GM06990 (cell line): ENCODE results near the gene FNDC3B.

Experiments used
- DNase-seq: peaks from one replicate; pipeline ENCODE4 v3.0.0-alpha.2; 2011; ENCODE audit not compliant: insufficient read length; ENCODE audit errors: extremely low read depth
- H3K27me3 ChIP-seq: replicated peaks from 2 replicates; pipeline ENCODE4 v1.6.0; 2011; ENCODE audit warnings: low read length; ENCODE audit not compliant: control insufficient read depth, insufficient read depth
- H3K36me3 ChIP-seq: 2 replicates; pipeline ENCODE4 v1.5.1; 2011; ENCODE audit warnings: low read length; ENCODE audit not compliant: control insufficient read depth, insufficient read depth
- H3K4me3 ChIP-seq: replicated peaks from 2 replicates; pipeline ENCODE4 v1.5.1; 2011; ENCODE audit warnings: low read depth, mild to moderate bottlenecking, control low read depth, low read length
- TF ChIP-seq, protein P1 (sequence below): IDR thresholded peaks from 2 replicates; pipeline ENCODE4 v1.5.1; 2011; ENCODE audit warnings: low read length, control low read depth, mild to moderate bottlenecking, inconsistent platforms; ENCODE audit not compliant: insufficient read depth, poor library complexity, severe bottlenecking

Gene FNDC3B

DNA sequence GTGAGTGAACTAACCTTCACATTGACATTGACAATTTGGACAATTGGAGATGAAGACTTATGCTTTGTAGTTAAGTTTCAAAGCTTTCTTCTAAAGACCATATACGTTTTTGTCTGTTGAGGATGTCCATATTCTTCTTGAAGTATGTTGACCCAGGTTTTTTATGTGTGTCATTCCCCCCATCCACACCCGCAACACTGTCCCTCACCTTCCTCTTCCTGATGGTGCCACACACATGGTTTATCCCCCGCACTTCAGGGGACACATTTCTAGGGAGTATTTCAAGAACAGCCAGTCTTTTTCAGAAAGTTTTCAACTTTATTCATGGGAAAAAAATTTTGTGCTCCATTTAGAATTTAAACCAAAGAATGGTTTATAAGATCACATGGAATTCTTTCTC lies 303.7 kb downstream of the FNDC3B start:
- no peaks in the 10 kb centered on the region for H3K27me3 ChIP-seq
- TF ChIP-seq, protein P1, sequence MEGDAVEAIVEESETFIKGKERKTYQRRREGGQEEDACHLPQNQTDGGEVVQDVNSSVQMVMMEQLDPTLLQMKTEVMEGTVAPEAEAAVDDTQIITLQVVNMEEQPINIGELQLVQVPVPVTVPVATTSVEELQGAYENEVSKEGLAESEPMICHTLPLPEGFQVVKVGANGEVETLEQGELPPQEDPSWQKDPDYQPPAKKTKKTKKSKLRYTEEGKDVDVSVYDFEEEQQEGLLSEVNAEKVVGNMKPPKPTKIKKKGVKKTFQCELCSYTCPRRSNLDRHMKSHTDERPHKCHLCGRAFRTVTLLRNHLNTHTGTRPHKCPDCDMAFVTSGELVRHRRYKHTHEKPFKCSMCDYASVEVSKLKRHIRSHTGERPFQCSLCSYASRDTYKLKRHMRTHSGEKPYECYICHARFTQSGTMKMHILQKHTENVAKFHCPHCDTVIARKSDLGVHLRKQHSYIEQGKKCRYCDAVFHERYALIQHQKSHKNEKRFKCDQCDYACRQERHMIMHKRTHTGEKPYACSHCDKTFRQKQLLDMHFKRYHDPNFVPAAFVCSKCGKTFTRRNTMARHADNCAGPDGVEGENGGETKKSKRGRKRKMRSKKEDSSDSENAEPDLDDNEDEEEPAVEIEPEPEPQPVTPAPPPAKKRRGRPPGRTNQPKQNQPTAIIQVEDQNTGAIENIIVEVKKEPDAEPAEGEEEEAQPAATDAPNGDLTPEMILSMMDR = no peak
- DNase-seq = no peak
- peaks cover 6% of the 10 kb centered on the region for H3K36me3 ChIP-seq
- no peak overlapping the region for H3K4me3 ChIP-seq

DNA sequence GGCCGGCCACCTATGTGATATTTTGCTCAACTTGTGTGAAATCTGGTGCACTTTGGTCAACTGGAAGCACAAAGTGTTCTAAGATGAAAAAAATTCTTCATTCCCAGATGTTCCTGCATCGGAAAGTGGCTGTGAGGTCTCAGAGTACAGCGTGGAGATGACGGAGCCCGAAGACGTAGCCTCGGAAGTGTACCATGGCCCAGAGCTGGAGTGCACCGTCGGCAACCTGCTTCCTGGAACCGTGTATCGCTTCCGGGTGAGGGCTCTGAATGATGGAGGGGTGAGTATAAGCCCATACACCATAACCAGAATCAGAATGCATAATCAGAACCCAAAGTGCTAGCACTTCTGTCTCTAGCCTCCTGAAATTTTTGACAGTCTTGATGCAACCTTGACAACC lies 304.6 kb downstream of the FNDC3B start:
- TF ChIP-seq, protein P1 = no peak
- no peaks in the 10 kb centered on the region for H3K27me3 ChIP-seq
- peaks cover 6% of the 10 kb centered on the region for H3K36me3 ChIP-seq
- DNase-seq = no peak
- no peak overlapping the region for H3K4me3 ChIP-seq

DNA sequence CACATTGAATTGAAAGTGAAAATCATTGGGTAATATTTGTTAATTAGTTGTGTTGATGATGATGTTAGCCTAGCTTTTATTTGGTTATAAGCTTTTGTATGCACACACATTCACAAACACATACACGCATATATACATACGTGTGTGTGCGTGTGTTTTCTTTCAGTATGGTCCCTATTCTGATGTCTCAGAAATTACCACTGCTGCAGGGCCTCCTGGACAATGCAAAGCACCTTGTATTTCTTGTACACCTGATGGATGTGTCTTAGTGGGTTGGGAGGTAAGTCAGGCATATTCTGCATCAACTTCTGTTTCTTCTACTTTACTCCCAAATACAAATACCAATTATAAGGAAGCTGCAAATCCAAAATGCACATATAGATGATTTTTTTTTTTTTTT lies 306.8 kb downstream of the FNDC3B start:
- TF ChIP-seq, protein P1 = no peak
- Histone ChIP-seq H3K36me3 (peaks cover 5% of the 10 kb centered on the region), H3K27me3 (no peaks in the 10 kb centered on the region), H3K4me3 (no peak overlapping the region)
- DNase-seq = no peak

DNA sequence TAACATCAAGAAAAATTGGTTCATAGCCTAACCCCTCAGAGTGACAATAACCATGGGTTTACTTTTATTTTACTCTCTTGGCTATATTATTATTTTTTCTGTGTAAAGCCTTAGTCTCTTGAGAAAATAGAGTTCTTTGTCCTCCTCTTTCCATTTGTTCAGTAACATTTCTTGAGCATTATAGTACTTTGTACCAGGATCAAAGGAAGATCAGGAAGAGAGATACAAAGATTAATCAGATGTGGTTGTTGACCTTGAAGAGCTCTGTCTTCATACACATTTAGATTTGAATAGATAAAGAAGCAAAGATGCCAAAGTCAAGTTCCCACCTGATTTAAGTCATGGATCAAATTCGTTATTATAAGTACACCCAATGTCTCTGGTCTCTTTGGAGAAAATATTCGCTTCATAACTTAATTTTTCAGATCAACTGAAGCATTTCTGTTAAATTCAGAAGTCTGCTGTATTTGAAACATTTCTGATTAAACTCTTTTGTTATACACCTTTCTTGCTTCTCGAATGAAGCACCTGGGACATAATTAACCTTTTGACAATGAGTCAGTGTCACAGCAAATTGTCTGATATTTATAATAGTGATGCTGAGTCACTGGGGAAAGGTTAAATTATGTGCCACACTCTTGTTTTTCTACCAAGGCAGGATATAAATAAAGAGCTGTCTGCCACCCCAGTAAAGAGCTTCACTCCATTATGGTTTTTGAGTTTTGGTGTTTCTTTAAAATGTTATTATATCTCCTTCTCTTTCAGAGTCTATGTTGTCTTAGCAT lies 308.7 kb downstream of the FNDC3B start:
- DNase-seq = no peak
- Histone ChIP-seq H3K36me3 (peaks cover 8% of the 10 kb centered on the region), H3K27me3 (no peaks in the 10 kb centered on the region), H3K4me3 (no peak overlapping the region)
- TF ChIP-seq, protein P1 = no peak

DNA sequence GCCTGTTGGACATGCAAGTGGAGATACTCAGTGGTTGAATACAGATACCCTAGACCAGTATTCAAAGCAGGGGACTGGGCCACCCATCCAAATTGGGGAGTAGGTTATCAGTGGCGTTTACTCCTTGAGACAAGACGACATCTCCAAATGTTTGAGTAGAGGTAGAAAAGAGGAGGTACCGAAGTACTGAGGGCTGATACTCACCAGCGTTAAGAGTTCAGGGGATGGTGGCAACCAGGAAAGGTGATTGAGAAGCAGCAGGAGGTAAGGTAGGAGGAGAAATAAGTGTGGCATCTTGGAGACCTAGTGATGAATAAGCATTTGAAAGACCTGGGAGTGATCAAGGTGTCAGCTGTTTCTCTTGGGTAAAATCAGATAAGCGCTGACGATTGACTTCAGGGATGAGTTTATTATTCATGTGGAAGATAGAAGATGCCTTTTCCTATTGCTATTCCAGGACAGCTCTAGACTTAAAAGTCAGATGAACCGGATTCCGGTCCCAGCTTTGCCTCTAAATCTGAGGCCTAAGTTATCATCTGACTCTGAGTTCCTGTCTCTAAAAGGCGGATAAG lies 312.6 kb downstream of the FNDC3B start:
- DNase-seq = no peak
- TF ChIP-seq, protein P1 = no peak
- no peaks in the 10 kb centered on the region for H3K27me3 ChIP-seq
- no peak overlapping the region for H3K4me3 ChIP-seq
- peaks cover 7% of the 10 kb centered on the region for H3K36me3 ChIP-seq
